Measurements from ENCODE around the gene MYBPC3.

Gene MYBPC3

GRCh38 chr11:47352556-47352955 is at the start of gene MYBPC3:
MYBPC3 (minus strand) TSS chr11:47352702; CDS start chr11:47352647, 55 bp downstream.
- DNase-seq = no peak

DNA sequence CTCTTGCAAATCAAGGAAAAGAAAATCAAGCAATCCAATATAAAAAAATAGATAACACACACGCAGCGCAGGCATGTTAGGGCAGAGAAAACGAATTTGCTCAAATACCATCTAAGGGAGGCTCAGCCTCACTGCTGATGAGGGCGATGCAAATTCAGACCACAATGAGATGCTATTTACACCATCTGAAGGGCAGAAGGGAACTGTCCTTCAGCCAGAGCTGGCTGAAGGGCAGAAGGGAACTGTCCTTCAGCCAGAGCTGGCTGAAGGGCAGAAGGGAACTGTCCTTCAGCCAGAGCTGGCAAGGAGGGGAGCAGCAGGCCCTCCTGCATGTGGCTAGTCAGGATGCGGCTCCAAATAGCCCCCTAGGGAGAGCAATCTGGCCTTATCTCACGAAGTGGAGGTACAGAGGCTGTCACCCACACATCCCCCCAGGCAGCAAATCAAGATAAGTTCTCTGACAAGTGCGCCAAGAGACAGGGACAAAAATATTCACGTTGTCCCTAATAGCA is 48.3 kb upstream of the MYBPC3 start:
- DNase-seq = no peak

DNA sequence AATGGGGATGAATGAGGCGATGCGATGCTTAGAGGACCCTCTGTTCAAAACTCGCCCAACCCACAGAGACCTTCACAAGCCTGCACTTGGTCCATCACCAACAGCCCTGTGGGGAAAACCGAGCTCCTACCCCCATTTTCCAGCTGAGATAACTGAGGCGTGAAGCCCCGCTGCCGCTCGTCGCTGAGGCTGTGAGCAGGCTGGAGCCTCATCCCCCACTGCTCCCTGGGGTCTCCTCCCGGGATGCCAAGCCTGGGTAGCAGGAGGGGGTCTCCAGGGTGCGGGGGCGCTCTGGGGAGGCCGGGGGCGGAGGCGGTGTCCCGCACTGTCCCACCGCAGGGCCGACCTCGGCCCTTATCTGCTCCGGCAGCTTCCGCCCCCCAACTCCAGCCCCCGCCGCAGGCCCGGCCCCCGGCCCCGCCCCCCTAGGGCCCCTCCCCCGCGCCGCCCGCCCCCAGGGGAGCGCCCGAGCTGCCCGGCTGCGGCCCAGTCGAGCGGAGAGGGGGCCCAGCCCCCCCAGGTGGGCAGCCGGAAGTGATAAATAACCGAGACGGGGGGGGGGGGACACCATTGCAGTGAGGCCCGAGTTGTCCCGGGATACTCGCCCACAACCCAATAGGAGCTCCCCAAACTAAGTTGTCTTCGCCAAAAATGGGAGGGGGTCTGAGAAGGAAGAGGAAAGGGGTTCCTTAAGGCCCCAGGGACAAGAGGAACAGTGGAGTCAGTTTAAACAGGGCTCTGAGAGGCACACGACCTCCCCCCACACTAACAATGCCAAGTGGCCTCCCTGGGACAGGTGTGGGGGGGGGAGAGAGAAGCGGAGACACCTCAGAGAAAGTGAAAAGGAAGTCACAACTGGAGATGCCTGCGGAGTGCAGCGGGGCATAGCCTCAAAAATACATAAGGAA is 47.6 kb upstream of the MYBPC3 start:
- no peak for DNase-seq

DNA sequence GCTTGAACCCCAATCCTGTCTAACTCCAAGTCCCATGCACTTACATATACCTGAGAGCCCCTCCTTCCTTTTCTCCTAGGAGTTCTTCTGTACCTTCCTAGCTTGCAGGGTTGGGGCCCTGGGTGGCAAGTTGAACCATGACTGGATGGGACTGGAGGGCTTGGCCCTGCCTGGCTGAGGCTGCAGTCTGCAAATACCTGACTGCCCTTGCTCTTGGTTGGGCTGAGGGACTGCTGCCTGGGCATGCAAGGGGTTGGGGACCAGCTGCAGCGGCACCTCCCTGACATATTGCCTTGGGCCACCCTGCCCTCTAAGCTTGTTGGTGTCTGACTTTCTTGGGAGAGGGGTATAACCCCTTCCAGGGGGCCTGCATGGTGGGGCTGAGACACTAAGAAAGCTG is 46.0 kb upstream of the MYBPC3 start:
- no peak for DNase-seq

DNA sequence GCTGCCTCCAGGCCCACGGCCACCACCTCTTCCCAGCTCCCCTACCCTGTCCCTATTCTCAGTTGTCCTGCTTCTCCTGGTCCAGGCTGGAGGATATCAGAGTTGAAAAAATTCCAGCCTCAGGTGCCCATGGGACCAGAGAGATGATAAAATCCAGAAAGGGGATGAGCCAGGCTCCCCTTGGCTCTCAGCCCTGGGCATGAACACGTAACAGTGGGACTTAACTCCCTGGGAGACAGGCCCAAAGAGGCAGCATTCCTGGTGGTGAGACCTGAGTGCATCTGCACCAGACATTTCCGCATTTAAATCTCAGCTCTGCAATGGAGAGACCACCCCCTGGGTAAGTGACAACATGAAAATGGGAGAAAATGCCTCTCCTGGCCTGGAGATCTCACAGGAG is 45.5 kb upstream of the MYBPC3 start:
- DNase-seq = no peak

- DNase-seq = no peak
Observed at GRCh38 chr11:47396049-47396320, 43.5 kb upstream of the MYBPC3 start.

GRCh38 chr11:47395223-47396048 is 42.9 kb upstream of the MYBPC3 start:
- no peak for DNase-seq

GRCh38 chr11:47394322-47395222 is 42.1 kb upstream of the MYBPC3 start:
- DNase-seq = no peak

GRCh38 chr11:47394050-47394321 is 41.5 kb upstream of the MYBPC3 start:
- DNase-seq = no peak

GRCh38 chr11:47393163-47394049 is 40.9 kb upstream of the MYBPC3 start:
- no peak for DNase-seq

- no peak for DNase-seq
Observed at GRCh38 chr11:47392546-47393162, 40.2 kb upstream of the MYBPC3 start.

DNA sequence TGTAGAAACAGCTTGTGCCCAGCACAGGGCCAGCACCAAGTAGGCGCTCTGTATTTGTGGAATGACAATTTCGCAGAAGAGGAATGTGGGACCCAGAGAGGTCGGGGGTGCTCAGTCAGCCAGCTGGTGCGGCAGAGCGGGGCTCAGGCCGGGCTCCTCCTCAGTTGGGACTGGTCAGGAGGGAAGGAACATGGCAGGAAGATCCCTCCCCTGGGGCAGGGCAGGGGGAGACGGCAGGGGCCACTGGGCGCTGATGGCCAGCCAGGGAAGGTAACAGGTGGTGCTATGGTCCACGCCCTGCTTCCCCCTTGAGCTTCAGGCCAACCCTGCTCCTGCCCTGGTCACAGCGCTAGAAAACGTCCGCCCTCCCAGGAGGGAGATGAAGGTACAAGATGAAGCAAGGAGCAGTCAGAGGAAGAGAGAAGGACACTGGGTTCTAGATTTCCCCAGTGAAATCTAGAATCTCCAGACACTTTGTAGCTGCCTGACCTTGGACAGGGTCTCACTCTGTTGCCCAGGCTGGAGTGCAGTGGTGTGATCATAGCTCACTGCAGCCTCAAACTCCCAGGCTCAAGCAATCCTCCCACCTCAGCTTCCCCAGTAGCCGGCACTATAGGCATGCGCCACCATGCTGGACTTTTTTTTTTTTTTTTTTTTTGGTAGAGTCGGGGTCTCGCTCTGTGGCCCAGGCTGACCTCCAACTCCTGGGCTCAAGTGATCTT is 39.4 kb upstream of the MYBPC3 start:
- DNase-seq = no peak

GRCh38 chr11:47391077-47391583 is 38.6 kb upstream of the MYBPC3 start:
- no peak for DNase-seq

DNA sequence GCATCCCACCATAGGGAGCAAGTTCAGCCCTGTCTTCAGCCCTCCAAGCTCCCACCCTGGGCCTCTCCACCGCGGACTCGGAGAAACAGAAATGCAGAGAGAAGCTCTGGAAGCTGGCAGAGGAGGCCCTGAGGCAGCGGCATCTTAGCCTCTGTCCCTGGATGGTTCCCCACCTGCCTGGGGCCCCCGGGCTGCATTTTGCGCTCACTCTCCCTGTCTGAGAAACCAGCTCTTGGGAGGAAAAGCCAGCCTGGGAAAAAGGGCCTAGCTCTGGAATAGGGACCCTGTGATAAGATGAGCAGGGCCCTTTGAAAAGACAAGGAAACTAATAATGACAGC is 37.9 kb upstream of the MYBPC3 start:
- no peak for DNase-seq

DNA sequence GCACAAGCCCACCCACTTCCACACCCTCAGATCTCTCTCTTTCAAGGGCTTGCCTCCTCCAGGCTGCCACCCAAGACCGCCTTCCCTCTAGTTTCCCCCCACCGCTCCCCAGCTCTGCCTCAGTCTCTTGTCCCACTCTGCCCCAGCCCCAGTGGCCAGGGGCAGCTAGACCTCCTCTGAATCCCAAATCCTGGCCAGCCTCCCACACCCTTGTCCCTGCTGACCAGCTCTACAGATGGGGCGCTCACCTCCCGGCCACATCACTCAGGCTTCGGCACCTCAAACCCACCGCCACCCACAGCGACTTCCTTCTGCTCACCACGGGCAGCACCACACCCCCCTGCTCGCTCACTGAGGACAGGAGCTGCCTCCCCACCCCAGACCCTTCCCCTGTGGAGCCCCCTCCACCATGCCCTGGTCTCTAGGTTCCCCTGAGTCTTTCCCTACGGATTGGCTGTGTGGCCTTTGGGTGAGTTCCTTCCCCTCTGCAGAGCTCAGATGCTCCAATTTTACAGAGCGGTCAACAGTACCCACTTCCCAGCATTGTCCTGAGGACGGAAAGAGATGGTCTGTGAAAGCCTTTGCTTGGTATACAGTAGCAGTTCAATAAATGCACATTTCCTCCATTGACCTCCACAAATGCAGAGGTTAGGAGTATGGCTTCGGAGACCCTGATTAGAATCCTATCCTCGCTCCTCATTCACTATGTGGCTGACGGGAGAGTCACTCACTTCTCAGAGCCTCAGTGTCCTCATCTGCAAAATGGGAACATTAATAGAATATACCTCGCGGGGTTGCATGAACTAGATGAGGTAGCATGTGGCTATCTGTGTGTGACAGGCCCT is 37.3 kb upstream of the MYBPC3 start:
- no peak for DNase-seq

DNA sequence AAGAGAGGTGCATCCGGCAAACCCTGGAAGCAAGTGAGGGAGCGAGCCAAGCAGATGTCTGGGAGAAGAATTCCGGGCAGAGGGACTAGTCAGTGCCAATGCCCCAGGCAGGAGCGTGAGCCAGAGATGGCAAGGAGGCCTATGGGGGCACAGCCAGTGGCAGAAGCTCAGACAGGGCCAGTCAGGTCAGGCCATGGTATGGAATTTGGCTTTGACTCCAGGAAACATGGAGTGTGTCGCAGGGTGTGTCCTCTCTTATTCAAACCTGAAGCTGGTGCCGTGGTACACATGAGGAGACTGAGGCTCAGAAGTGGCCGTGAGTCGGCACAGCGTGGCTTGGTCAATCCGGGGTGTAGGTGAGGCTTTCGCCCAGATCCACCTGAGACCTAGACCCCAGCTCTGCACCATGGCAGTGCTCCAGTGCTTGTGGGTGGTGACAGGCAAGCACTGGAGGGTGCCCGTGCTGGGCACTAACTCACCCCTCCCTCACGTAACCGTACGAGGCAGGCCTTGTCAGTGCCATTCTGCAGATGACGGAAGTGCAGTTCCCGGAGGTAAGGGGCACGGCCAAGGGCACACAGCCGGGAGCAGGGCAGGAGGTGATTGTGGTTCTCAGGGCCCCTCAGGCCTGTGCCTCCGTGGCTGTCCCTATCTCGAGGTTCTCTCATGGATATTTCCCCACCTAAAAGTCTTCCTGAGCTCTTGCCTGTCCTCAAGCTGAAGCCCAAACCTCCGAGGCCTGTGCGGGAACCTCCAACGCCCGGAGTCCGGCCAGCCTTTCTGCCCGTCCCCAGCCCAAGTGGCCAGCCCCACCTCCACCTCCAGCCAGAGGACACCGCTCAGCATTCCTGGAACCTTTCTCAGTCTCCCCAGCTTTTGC is 36.4 kb upstream of the MYBPC3 start:
- DNase-seq = no peak

DNA sequence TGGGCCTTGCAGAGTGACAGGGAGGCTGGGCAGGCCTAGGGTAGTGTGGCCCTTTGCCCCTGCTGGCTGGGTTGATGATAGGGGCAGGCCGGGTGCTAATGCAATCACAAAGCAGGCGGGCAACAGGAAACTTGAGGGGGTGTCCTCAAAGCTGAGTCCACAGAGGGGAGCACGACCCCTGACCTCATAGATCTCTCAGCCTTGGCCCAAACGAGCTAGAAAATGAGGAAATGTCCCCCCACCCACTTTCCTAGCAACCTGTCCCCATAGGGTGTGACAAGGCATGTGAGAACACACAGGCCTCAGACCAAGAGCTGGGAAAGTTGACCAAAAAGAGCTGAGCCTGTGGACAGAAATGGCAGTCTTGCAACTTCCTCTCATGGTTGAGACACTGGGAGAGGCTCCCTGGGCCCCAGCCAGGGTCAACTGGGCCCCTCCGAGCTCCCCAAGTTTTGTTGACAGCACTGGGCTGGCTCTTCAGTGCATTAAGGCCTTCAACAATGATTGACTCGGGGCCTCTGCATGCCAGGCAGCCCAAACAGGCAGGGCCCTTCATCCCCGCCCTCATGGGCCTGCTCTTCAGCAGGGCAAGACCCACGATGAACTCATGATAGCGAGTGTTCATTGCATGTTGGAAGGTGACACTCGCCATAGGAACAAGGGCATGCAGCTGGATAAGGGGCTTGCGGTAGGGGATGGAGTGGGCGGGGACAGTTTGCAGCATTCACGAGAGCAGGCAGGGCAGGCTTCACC is 35.6 kb upstream of the MYBPC3 start:
- DNase-seq = no peak

- no peak for DNase-seq
Observed at GRCh38 chr11:47384498-47384897, 32.0 kb upstream of the MYBPC3 start.
